ENCODE data around the gene RGS7.

DNA sequence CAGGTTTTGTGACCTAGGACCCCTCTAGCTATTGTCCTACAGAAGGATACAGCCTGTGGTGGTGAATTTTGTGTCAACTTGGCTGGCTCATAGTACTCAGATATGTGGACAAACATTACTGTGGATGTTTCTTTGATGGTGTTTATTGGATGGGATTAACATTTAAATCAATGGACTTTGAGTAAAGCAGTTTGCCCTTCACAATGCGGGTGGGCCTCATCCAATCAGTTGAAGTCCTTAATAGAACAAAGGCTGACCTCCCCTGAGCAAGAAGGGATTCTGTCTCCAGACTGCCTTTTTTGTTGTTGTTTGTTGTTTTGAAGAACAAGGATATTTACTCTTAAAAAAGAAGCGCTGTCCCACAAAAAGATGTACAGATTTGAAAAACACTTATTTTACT is 535.1 kb downstream of the RGS7 start:
- TF ChIP-seq, protein P1, sequence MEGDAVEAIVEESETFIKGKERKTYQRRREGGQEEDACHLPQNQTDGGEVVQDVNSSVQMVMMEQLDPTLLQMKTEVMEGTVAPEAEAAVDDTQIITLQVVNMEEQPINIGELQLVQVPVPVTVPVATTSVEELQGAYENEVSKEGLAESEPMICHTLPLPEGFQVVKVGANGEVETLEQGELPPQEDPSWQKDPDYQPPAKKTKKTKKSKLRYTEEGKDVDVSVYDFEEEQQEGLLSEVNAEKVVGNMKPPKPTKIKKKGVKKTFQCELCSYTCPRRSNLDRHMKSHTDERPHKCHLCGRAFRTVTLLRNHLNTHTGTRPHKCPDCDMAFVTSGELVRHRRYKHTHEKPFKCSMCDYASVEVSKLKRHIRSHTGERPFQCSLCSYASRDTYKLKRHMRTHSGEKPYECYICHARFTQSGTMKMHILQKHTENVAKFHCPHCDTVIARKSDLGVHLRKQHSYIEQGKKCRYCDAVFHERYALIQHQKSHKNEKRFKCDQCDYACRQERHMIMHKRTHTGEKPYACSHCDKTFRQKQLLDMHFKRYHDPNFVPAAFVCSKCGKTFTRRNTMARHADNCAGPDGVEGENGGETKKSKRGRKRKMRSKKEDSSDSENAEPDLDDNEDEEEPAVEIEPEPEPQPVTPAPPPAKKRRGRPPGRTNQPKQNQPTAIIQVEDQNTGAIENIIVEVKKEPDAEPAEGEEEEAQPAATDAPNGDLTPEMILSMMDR (IDR thresholded peaks at IDR 0.05), result no peak
- TF ChIP-seq POLR2AphosphoS5 (IDR thresholded peaks at IDR 0.05) (no peak), EP300 (IDR thresholded peaks at IDR 0.05) (no peak)

Measured in esophagus muscularis mucosa (tissue), 4 donors.